Naive thymus-derived CD8-positive, alpha-beta T cell (primary cell): ENCODE data around the gene CD4. TPM values are rescaled to one million over a fixed set of nuclear protein-coding genes. Genes with fewer than 3 reads are reported as not detected.

ENCODE experiments used
- ATAC-seq, 2 donors: fragments of 150-1000 bp; cut with Tn5 transposase in 1 of 2; sonication (Bioruptor Pico), chemical (Tn5 transposase) in 1 of 2; 1 replicate in 1 of 2; 2 replicates in 1 of 2; pipeline ENCODE4 v1.10.0; 2021; ENCODE audit warnings: mild to moderate bottlenecking in 2 of 2, moderate library complexity in 2 of 2
- POLR2A ChIA-PET: fragments of 350-600 bp; sonication (Branson Sonifier 250); formaldehyde crosslinking; loops from one replicate; lab custom pipeline; 2021; ENCODE audit warnings: antibody characterized with exemption; lab: Charles Lee
- DNase-seq, 10 donors: peaks; one replicate each; pipeline versions ENCODE4 v3.0.0 to v3.0.0-alpha.2; 2020 to 2022
- H3K27ac Mint-ChIP-seq, 10 donors: one replicate each; pipeline ENCODE4 v1.8.0; 2020 to 2022; ENCODE audit warnings: mild to moderate bottlenecking in 10 of 10, mixed read lengths in 10 of 10, moderate library complexity in 4 of 10, inconsistent platforms in 1 of 10
- H3K27me3 Mint-ChIP-seq, 5 donors: one replicate each; pipeline ENCODE4 v1.8.0; 2021 to 2022; ENCODE audit warnings: mixed read lengths in 5 of 5
- H3K36me3 Mint-ChIP-seq, 3 donors: one replicate each; pipeline ENCODE4 v1.8.0; 2020 to 2022; ENCODE audit warnings: mixed read lengths in 3 of 3, mild to moderate bottlenecking in 2 of 3, inconsistent platforms in 1 of 3
- H3K4me1 Mint-ChIP-seq, 4 donors: one replicate each; pipeline ENCODE4 v1.8.0; 2021 to 2022; ENCODE audit warnings: mixed read lengths in 4 of 4
- H3K4me3 Mint-ChIP-seq, 10 donors: one replicate each; pipeline ENCODE4 v1.8.0; 2020 to 2022; ENCODE audit warnings: mild to moderate bottlenecking in 10 of 10, mixed read lengths in 10 of 10, moderate library complexity in 6 of 10, inconsistent platforms in 1 of 10
- H3K9me3 Mint-ChIP-seq, 9 donors: one replicate each; pipeline ENCODE4 v1.8.0; 2020 to 2022; ENCODE audit warnings: mixed read lengths in 9 of 9, mild to moderate bottlenecking in 3 of 9, inconsistent platforms in 1 of 9, moderate library complexity in 1 of 9
- polyA plus RNA-seq, 3 donors: library from polyadenylated mRNA; unstranded; fragments of 300-500 nt; fragmentation: Illumina TruSeq; gene quantifications; one replicate each; pipeline ENCODE4 v1.2.3, GENCODE V29; 2021
- total RNA-seq, 8 experiments: library from RNA in 2 of 8; stranded (reverse) in 2 of 8; gene quantifications; one replicate each; pipeline ENCODE4 v1.2.3 and lab custom pipeline; 2021 to 2026

Gene CD4
- total and polyA plus RNA-seq, 5 experiments from 2014 or later = 0.39 to 1.5 (median 1.3) TPM

- Mint-ChIP-seq H3K36me3 (peaks cover 0 to 2% (median 0%) of the 10 kb centered on the region in 3 donors), H3K4me1 (peaks cover 6 to 9% (median 7%) of the 10 kb centered on the region in 4 donors), H3K27me3 (no peaks in the 10 kb centered on the region), H3K4me3 (no peak overlapping the region), H3K27ac (no peak overlapping the region), H3K9me3 (no peaks in the 10 kb centered on the region)
- POLR2A ChIA-PET = no interaction called here
- ATAC-seq (no peak), DNase-seq (no peak)
These were observed 58.3 kb downstream of the CD4 start for GRCh38 chr12:6847676-6848075.

GRCh38 chr12:6849427-6849826, 60.1 kb downstream of the CD4 start:
- Mint-ChIP-seq H3K4me3 (no peak overlapping the region), H3K27ac (no peak overlapping the region), H3K9me3 (no peaks in the 10 kb centered on the region), H3K27me3 (no peaks in the 10 kb centered on the region), H3K36me3 (peaks cover 0 to 3% (median 2%) of the 10 kb centered on the region in 3 donors), H3K4me1 (peaks cover 18 to 26% (median 22%) of the 10 kb centered on the region in 4 donors)
- ATAC-seq (no peak), DNase-seq (no peak)
- POLR2A ChIA-PET = no interaction called here

GRCh38 chr12:6849976-6850560, 60.7 kb downstream of the CD4 start:
- Mint-ChIP-seq H3K36me3 (peaks cover 0 to 3% (median 2%) of the 10 kb centered on the region in 3 donors), H3K9me3 (no peaks in the 10 kb centered on the region), H3K27ac (peak overlapping the region in 2 of 10 donors; percentile 57 to 79), H3K27me3 (no peaks in the 10 kb centered on the region), H3K4me1 (peaks cover 18 to 28% (median 25%) of the 10 kb centered on the region in 4 donors), H3K4me3 (peak overlapping the region in 1 of 10 donors; percentile 6)
- no peak for ATAC-seq
- POLR2A ChIA-PET = interaction anchor here (1.2 to 6.5 kb wide), 4 partner anchors 16 to 409 kb away, joined by 3 to 119 read pairs (median 46); partner anchors contain the start of genes ENO2, SPSB2 and TPI1
- DNase-seq = no peak

GRCh38 chr12:6850796-6851152, 61.4 kb downstream of the CD4 start:
- Mint-ChIP-seq H3K4me3 (peak overlapping the region in 2 of 10 donors; percentile 86 to 95), H3K9me3 (no peaks in the 10 kb centered on the region), H3K27ac (peak overlapping the region in 3 of 10 donors; percentile 36 to 99 (median 91)), H3K4me1 (peaks cover 18 to 28% (median 25%) of the 10 kb centered on the region in 4 donors), H3K27me3 (no peaks in the 10 kb centered on the region), H3K36me3 (peaks cover 0 to 7% (median 2%) of the 10 kb centered on the region in 3 donors)
- no peak for DNase-seq
- no peak for ATAC-seq
- POLR2A ChIA-PET = interaction anchor here (0.6 to 6.5 kb wide), 18 partner anchors 11 to 410 kb away, joined by 3 to 119 read pairs (median 12); partner anchors contain the start of genes C12orf57, COPS7A, ENO2 and NOP2

- Mint-ChIP-seq H3K27me3 (no peaks in the 10 kb centered on the region), H3K27ac (peak within 1 kb of the TSS; percentile 91 to 100 (median 99)), H3K9me3 (no peaks in the 10 kb centered on the region), H3K36me3 (peaks cover 0 to 12% (median 0%) of the 10 kb centered on the region in 3 donors), H3K4me1 (peaks cover 20 to 31% (median 25%) of the 10 kb centered on the region in 4 donors), H3K4me3 (peak within 1 kb of the TSS; percentile 86 to 100 (median 96))
- POLR2A ChIA-PET = interaction anchor here (0.5 to 6.5 kb wide), 31 partner anchors 8 to 964 kb away, joined by 3 to 119 read pairs (median 5); partner anchors contain the start of genes C12orf57, COPS7A, ENO2 and GAPDH
- ATAC-seq = peak; percentile 54 to 56
- DNase-seq = peak; percentile 80 to 98 (median 89)
These were observed 62.0 kb downstream of the CD4 start, which contains the start of gene CDCA3 for GRCh38 chr12:6851153-6851920. Gene CDCA3 (minus strand): TSS chr12:6851286. CDS start chr12:6850952, 334 bp downstream.

GRCh38 chr12:6851921-6852650, 62.8 kb downstream of the CD4 start, which contains the start of gene USP5:
Gene USP5 (plus strand): TSS chr12:6852150. CDS start chr12:6852180, 30 bp downstream.
- DNase-seq (peak; percentile 95 to 99 (median 99)), ATAC-seq (peak; percentile 76 to 80)
- H3K36me3 Mint-ChIP-seq = peaks cover 0 to 20% (median 3%) of the 10 kb centered on the region in 3 donors
- H3K4me3 Mint-ChIP-seq = peak within 1 kb of the TSS; percentile 86 to 100 (median 96)
- H3K4me1 Mint-ChIP-seq = peaks cover 20 to 33% (median 25%) of the 10 kb centered on the region in 4 donors
- POLR2A ChIA-PET = interaction anchor here (0.5 to 6.5 kb wide), 32 partner anchors 8 to 489 kb away, joined by 3 to 119 read pairs (median 5); partner anchors contain the start of genes C12orf57, COPS7A, ENO2 and GAPDH
- no peaks in the 10 kb centered on the region for H3K9me3 Mint-ChIP-seq
- peak within 1 kb of the TSS; percentile 91 to 100 (median 99) for H3K27ac Mint-ChIP-seq
- H3K27me3 Mint-ChIP-seq = no peaks in the 10 kb centered on the region

- peaks cover 4 to 27% (median 10%) of the 10 kb centered on the region in 3 donors for H3K36me3 Mint-ChIP-seq
- peak overlapping the region; percentile 86 to 100 (median 96) for H3K4me3 Mint-ChIP-seq
- H3K27me3 Mint-ChIP-seq = no peaks in the 10 kb centered on the region
- peaks cover 23 to 33% (median 25%) of the 10 kb centered on the region in 4 donors for H3K4me1 Mint-ChIP-seq
- peak in 8 of 10 donors; percentile 17 to 75 (median 48) for DNase-seq
- no peaks in the 10 kb centered on the region for H3K9me3 Mint-ChIP-seq
- peak in 1 of 2 donors; percentile 1 for ATAC-seq
- POLR2A ChIA-PET = interaction anchor here (0.8 to 6.5 kb wide), 26 partner anchors 9 to 391 kb away, joined by 3 to 119 read pairs (median 7); partner anchors contain the start of genes C12orf57, COPS7A, ENO2 and GAPDH
- peak overlapping the region; percentile 91 to 100 (median 99) for H3K27ac Mint-ChIP-seq
These were observed 63.5 kb downstream of the CD4 start for GRCh38 chr12:6852651-6853354.

- H3K4me3 Mint-ChIP-seq = peak overlapping the region; percentile 86 to 100 (median 96)
- no peaks in the 10 kb centered on the region for H3K27me3 Mint-ChIP-seq
- peak overlapping the region in 8 of 10 donors; percentile 33 to 100 (median 98) for H3K27ac Mint-ChIP-seq
- peaks cover 4 to 35% (median 15%) of the 10 kb centered on the region in 3 donors for H3K36me3 Mint-ChIP-seq
- ATAC-seq (no peak), DNase-seq (no peak)
- H3K4me1 Mint-ChIP-seq = peaks cover 23 to 33% (median 25%) of the 10 kb centered on the region in 4 donors
- POLR2A ChIA-PET = interaction anchor here (0.9 to 6.5 kb wide), 11 partner anchors 8 to 226 kb away, joined by 3 to 119 read pairs (median 16); partner anchors contain the start of genes C12orf57, MLF2, P3H3 and RNU7-1
- H3K9me3 Mint-ChIP-seq = no peaks in the 10 kb centered on the region
These were observed 64.3 kb downstream of the CD4 start for GRCh38 chr12:6853626-6854025.

- H3K9me3 Mint-ChIP-seq = no peaks in the 10 kb centered on the region
- H3K27me3 Mint-ChIP-seq = no peaks in the 10 kb centered on the region
- peaks cover 23 to 33% (median 25%) of the 10 kb centered on the region in 4 donors for H3K4me1 Mint-ChIP-seq
- POLR2A ChIA-PET = interaction anchor here (1.2 to 6.5 kb wide), 5 partner anchors 12 to 165 kb away, joined by 4 to 119 read pairs (median 35); partner anchors contain the start of genes C12orf57, P3H3, RNU7-1 and SPSB2
- H3K4me3 Mint-ChIP-seq = peak overlapping the region in 6 of 10 donors; percentile 8 to 98 (median 90)
- DNase-seq (no peak), ATAC-seq (no peak)
- peak overlapping the region in 9 of 10 donors; percentile 33 to 100 (median 91) for H3K27ac Mint-ChIP-seq
- peaks cover 4 to 36% (median 15%) of the 10 kb centered on the region in 3 donors for H3K36me3 Mint-ChIP-seq
These were observed 64.7 kb downstream of the CD4 start for GRCh38 chr12:6854036-6854435.

GRCh38 chr12:6855322-6855721, 66.0 kb downstream of the CD4 start:
- no peak for ATAC-seq
- no peaks in the 10 kb centered on the region for H3K9me3 Mint-ChIP-seq
- no peaks in the 10 kb centered on the region for H3K27me3 Mint-ChIP-seq
- H3K27ac Mint-ChIP-seq = peak overlapping the region in 1 of 10 donors; percentile 12
- POLR2A ChIA-PET = interaction anchor here (6.5 kb wide), 1 partner anchor 11 kb away, joined by 119 read pairs; the partner anchor contains the start of gene TPI1
- DNase-seq = no peak
- H3K36me3 Mint-ChIP-seq = peaks cover 4 to 47% (median 16%) of the 10 kb centered on the region in 3 donors
- peaks cover 23 to 33% (median 25%) of the 10 kb centered on the region in 4 donors for H3K4me1 Mint-ChIP-seq
- no peak overlapping the region for H3K4me3 Mint-ChIP-seq

GRCh38 chr12:6858799-6859198, 69.5 kb downstream of the CD4 start:
- Mint-ChIP-seq H3K9me3 (no peaks in the 10 kb centered on the region), H3K27me3 (no peaks in the 10 kb centered on the region), H3K27ac (no peak overlapping the region), H3K4me3 (no peak overlapping the region), H3K4me1 (peaks cover 6 to 19% (median 10%) of the 10 kb centered on the region in 4 donors), H3K36me3 (peaks cover 9 to 77% (median 28%) of the 10 kb centered on the region in 3 donors)
- ATAC-seq (no peak), DNase-seq (no peak)
- POLR2A ChIA-PET = interaction anchor here (0.9 to 1.2 kb wide), 3 partner anchors 8 to 14 kb away, joined by 3 read pairs; partner anchors contain the start of genes SPSB2 and TPI1
